Neural cell (in vitro differentiated cells): Measurements from ENCODE around the gene FAF2. TPM values are rescaled to one million over a fixed set of nuclear protein-coding genes. Genes with fewer than 3 reads are reported as not detected.

ENCODE experiments used
- H2AFZ ChIP-seq: fragments of 200-600, 300-800 bp; sonication (generic), shearing (Covaris generic); 2 replicates; pipeline ENCODE4 v1.6.0; 2014; ENCODE audit warnings: low read depth, mild to moderate bottlenecking, antibody characterized with exemption, low read length, moderate library complexity
- H3F3A ChIP-seq: fragments of 200-600 bp; shearing (Covaris generic); 2 replicates; pipeline ENCODE4 v1.6.1; 2016; ENCODE audit warnings: mild to moderate bottlenecking, moderate library complexity, mixed read lengths, antibody characterized with exemption, low read length; ENCODE audit not compliant: insufficient read depth, poor library complexity, severe bottlenecking
- H3K27ac ChIP-seq: fragments of 200-600, 300-800 bp; sonication (generic), shearing (Covaris generic); 2 replicates; pipeline ENCODE4 v1.5.1; 2014; ENCODE audit warnings: mild to moderate bottlenecking, low read length, moderate library complexity
- H3K27me3 ChIP-seq: fragments of 300-800, 200-600 bp; sonication (generic), shearing (Covaris generic); 2 replicates; pipeline ENCODE4 v1.6.0; 2014; ENCODE audit warnings: mild to moderate bottlenecking, low read depth, low read length, moderate library complexity; ENCODE audit not compliant: insufficient read depth
- H3K36me3 ChIP-seq: fragments of 300-800, 200-600 bp; sonication (generic), shearing (Covaris generic); 2 replicates; pipeline ENCODE4 v1.5.1; 2014; ENCODE audit warnings: mild to moderate bottlenecking, antibody characterized with exemption, low read length, moderate library complexity; ENCODE audit not compliant: insufficient read depth
- H3K4me2 ChIP-seq: fragments of 300-800, 200-600 bp; sonication (generic), shearing (Covaris generic); 2 replicates; pipeline ENCODE4 v1.6.0; 2014; ENCODE audit warnings: mild to moderate bottlenecking, low read length
- H3K4me3 ChIP-seq: fragments of 300-800, 200-600 bp; sonication (generic), shearing (Covaris generic); 2 replicates; pipeline ENCODE4 v1.5.1; 2014; ENCODE audit warnings: mild to moderate bottlenecking, low read length, moderate library complexity
- H3K79me2 ChIP-seq: fragments of 200-600 bp; shearing (Covaris generic); replicated peaks from 2 replicates; pipeline ENCODE4 v1.6.0; 2014; ENCODE audit warnings: mild to moderate bottlenecking, low read length, moderate library complexity; ENCODE audit not compliant: insufficient read depth
- H3K9ac ChIP-seq: fragments of 300-800, 200-600 bp; sonication (generic), shearing (Covaris generic); 2 replicates; pipeline ENCODE4 v1.6.1; 2016; ENCODE audit warnings: mild to moderate bottlenecking, low read length, mixed read lengths
- H3K9me2 ChIP-seq: fragments of 200-600 bp; shearing (Covaris generic); 2 replicates; pipeline ENCODE4 v1.6.1; 2016; ENCODE audit warnings: mild to moderate bottlenecking, low read length, mixed read lengths; ENCODE audit not compliant: insufficient read depth
- H3K9me3 ChIP-seq: fragments of 200-600, 300-800 bp; sonication (generic), shearing (Covaris generic); 2 replicates; pipeline ENCODE4 v1.6.1; 2016; ENCODE audit warnings: mild to moderate bottlenecking, mixed run types, low read length, moderate library complexity, mixed read lengths
- H4K20me1 ChIP-seq: fragments of 200-600 bp; shearing (Covaris generic); 2 replicates; pipeline ENCODE4 v1.6.1; 2016; ENCODE audit warnings: mild to moderate bottlenecking, mixed run types; ENCODE audit not compliant: insufficient read depth
- CTCF ChIP-seq: fragments of 450-650 bp; IDR thresholded peaks from 2 replicates; pipeline ENCODE4 v1.5.1; 2014; ENCODE audit warnings: antibody characterized with exemption, mild to moderate bottlenecking, moderate library complexity; ENCODE audit not compliant: poor library complexity, severe bottlenecking
- EP300 ChIP-seq: fragments of 450-650 bp; conservative IDR thresholded peaks from 2 replicates; pipeline ENCODE4 v1.6.1; 2014; ENCODE audit warnings: antibody characterized with exemption, mild to moderate bottlenecking, moderate library complexity; ENCODE audit not compliant: poor library complexity, severe bottlenecking
- EZH2 ChIP-seq: fragments of 200-600, 300-800 bp; shearing (Covaris generic), sonication (generic); IDR thresholded peaks from 2 replicates; pipeline ENCODE4 v1.6.1; 2014; ENCODE audit warnings: antibody characterized with exemption, low read length, borderline replicate concordance, mild to moderate bottlenecking; ENCODE audit not compliant: insufficient read depth, poor library complexity, severe bottlenecking
- MXI1 ChIP-seq: fragments of 450-650 bp; conservative IDR thresholded peaks from 2 replicates; pipeline ENCODE4 v1.6.1; 2014; ENCODE audit warnings: antibody characterized with exemption, mild to moderate bottlenecking; ENCODE audit not compliant: poor library complexity, severe bottlenecking
- POLR2AphosphoS5 ChIP-seq: IDR thresholded peaks from 2 replicates; pipeline ENCODE4 v1.6.1; 2012
- RAD21 ChIP-seq: fragments of 450-650 bp; conservative IDR thresholded peaks from 2 replicates; pipeline ENCODE4 v1.6.1; 2014; ENCODE audit warnings: antibody characterized with exemption, mild to moderate bottlenecking, moderate library complexity
- REST ChIP-seq: IDR thresholded peaks from 2 replicates; pipeline ENCODE4 v1.6.1; 2012; ENCODE audit warnings: borderline replicate concordance
- SMC3 ChIP-seq: fragments of 450-650 bp; conservative IDR thresholded peaks from 2 replicates; pipeline ENCODE4 v1.6.1; 2014; ENCODE audit warnings: antibody characterized with exemption, mild to moderate bottlenecking, moderate library complexity; ENCODE audit not compliant: poor library complexity
- TAF1 ChIP-seq: IDR thresholded peaks from 2 replicates; pipeline ENCODE4 v1.6.1; 2012; ENCODE audit warnings: low read depth
- polyA plus RNA-seq: library from polyadenylated mRNA; depleted of rRNA; stranded (reverse); fragments of >200 nt; gene quantifications from 2 replicates; pipeline ENCODE4 v1.2.3, GENCODE V29; 2014

The FAF2 gene
- polyA plus RNA-seq, 1 donor from 2014 or later: 30.8 TPM

GRCh38 chr5:176545737-176546509 lies 97.7 kb downstream of the FAF2 start:
- H3K9me2 ChIP-seq: no peaks in the 10 kb centered on the region
- no peak overlapping the region for H2AFZ ChIP-seq
- no peaks in the 10 kb centered on the region for H3K79me2 ChIP-seq
- no peak overlapping the region for H3K4me3 ChIP-seq
- no peak overlapping the region for H3K4me2 ChIP-seq
- TF ChIP-seq EP300 (no peak), POLR2AphosphoS5 (no peak), TAF1 (no peak)
- no peak overlapping the region for H3K27ac ChIP-seq
- no peaks in the 10 kb centered on the region for H3F3A ChIP-seq
- no peaks in the 10 kb centered on the region for H3K27me3 ChIP-seq
- H4K20me1 ChIP-seq: no peaks in the 10 kb centered on the region
- no peaks in the 10 kb centered on the region for H3K36me3 ChIP-seq
- no peaks in the 10 kb centered on the region for H3K9me3 ChIP-seq
- H3K9ac ChIP-seq: no peak overlapping the region

GRCh38 chr5:176547802-176548201 lies 99.6 kb downstream of the FAF2 start:
- H2AFZ ChIP-seq: no peak overlapping the region
- H3K9me2 ChIP-seq: no peaks in the 10 kb centered on the region
- H3F3A ChIP-seq: no peaks in the 10 kb centered on the region
- no peak overlapping the region for H3K4me2 ChIP-seq
- no peaks in the 10 kb centered on the region for H3K9me3 ChIP-seq
- H3K4me3 ChIP-seq: no peak overlapping the region
- no peaks in the 10 kb centered on the region for H3K36me3 ChIP-seq
- TF ChIP-seq EZH2 (no peak), RAD21 (no peak), POLR2AphosphoS5 (no peak), CTCF (no peak), TAF1 (no peak), REST (no peak), EP300 (no peak), SMC3 (no peak), MXI1 (no peak)
- no peaks in the 10 kb centered on the region for H3K79me2 ChIP-seq
- H4K20me1 ChIP-seq: no peaks in the 10 kb centered on the region
- no peak overlapping the region for H3K9ac ChIP-seq
- no peak overlapping the region for H3K27ac ChIP-seq
- no peaks in the 10 kb centered on the region for H3K27me3 ChIP-seq
